GM19240 (cell line): Measurements from ENCODE around the gene IMPA2.

Experiments
- DNase-seq: peaks from one replicate; pipeline ENCODE4 v3.0.0; 2011; ENCODE audit warnings: low spot score; ENCODE audit not compliant: insufficient read length

Gene IMPA2

DNA sequence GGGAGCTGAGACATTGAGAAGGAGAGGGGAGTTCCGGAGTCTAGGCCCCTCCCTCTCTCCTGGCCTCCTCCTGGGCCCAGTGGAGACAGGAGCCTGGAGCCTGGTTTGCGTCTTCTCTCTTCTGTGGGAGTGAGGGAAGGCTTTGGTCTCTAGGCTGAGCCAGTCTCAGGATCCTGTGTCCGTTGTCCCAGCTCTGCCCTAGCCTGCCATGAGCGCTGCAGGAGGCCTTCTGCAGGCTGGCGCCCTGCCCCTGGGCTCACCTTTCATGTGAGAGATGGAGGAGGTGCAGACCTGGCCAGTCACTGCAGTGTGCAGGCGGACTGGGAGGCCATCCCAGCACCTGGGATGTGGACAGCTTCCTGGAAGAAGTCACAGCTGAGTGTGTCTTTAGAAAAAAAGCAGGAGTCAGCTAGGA is 8.7 kb downstream of the IMPA2 start:
- DNase-seq, result no peak

DNA sequence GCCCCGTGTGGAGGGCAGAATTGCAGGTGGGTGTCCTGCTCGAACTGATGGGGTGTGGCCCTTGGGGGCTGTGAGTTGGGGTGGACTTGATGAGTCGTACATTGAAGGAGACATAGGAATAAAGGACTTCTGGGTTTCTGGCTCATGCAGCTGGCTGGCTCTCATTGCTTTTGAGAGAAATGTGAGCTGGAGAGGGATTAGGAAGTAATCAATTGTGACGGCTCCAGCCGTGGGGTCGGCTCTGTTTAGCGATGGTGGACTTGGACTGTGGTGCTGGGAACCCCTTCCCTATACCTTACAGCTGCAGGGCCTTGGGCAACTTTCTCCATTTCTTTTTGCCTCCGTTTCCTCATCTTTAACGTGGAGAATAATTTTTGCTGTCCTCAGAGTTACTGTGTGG is 9.2 kb downstream of the IMPA2 start:
- DNase-seq, result no peak

DNA sequence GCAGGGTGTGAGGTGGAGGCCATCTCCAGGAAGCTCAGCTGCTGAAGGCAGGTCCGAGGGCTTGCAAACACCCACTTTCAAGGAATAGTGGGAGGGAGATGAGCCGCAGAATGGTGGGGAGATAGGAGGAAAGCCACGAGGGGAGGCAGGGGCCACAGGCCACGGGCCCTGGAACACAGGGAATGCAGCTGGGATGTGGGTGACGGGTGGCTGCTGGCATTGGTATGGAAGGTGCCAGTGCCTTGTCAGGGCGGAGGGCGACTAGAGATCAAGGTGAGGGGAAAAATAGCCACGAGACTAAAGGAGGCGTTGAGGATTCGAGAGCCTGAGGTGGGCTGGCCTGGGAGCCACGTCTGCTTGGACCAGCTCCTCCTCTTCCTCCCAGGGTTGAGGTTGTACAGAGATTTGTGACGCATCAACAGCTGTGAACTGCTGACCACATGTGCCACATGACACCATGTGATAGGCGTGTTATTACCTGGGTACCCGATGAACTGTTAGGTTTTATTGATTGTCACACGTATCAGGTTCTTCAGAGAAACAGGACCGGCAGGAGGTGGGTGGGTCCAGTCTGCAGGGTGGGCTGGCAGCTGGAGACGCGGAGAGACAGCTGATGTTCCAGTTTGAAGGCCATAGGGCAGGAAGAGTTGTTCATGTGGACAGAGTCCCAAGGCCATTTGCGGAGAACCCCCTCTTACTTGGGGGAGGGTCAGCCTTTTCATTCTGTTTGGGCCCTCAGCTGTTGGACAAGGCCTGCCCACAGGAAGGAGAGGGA is 9.9 kb downstream of the IMPA2 start:
- no peak for DNase-seq

DNA sequence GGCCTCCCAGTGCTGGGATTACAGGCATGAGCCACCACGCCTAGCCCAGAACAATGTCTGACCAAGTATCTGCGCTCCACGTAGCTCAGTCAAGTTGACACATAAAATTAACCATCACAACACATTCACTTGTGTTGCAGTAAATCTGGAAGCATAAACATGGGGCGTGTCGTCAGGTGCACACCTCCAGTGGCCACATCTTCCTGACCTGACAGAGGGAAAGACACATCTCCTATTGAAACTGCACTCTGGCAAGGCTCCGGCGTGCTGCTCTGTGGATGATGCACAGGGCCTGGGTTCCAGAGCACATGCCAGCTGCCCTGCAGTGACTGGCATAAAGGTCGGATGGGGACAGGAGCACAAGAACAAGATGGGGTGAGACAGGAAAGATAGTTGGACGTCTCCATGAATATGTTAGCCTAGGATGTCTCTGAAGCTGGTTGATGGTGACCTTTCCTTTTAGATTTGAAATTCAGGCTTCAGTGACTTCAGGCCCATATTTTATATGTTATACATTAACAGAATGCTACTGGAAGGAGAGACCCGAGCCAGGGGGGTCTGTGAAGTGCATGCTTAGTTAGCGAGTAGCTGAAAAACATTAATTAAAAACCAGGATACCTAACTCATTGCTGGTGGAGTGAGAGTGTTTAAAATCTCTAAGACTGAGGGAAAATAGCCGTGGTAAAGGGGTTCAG is 10.9 kb downstream of the IMPA2 start:
- DNase-seq, result no peak

DNA sequence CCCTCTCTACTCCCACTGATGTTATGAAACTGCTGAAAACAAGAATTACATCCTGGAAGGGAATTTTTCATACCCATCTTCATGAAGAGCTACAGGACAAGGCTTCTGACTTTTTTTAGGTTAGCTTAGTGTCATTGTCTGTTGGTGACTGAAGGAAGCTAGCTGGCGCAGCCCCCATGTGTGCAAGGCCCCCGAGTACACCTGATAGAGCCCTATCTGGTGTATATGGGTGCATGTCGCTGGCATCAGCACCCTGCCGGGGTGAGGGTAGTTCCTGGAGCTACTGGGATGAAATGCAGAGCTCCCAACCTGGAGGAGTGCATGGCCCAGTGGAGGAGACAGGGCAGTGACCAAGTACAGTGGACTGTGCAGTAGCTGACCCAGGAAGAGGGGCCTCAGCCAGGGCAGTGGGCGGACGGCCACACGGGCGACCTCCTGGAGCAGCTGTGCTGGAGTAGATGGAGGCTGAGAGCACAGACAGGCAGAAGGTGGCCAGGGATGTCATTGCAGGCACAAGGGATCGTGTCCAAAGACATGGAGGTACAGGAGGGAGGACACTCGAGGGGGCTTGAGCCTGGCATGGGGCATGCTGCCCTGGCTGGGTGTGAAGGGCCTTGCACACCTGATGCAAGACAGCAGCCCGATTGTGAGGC is 12.1 kb downstream of the IMPA2 start:
- no peak for DNase-seq

DNA sequence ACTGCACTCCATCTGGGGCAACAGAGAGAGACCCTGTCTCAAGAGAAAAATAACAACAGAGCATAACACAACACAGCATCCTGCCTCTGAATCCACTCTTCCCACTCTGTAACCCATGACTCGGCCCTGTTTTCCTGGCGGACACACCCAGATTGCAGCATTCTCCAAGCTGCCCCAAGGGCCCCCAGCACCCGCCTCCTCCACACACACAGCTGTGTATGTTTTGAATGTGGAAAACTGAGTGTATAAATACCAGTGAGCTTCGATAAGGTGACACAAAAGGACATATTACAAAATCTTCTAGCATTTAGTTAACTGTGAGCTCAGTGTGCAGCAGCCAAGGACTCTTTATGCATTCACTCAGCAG is 13.0 kb downstream of the IMPA2 start:
- DNase-seq, result no peak

DNA sequence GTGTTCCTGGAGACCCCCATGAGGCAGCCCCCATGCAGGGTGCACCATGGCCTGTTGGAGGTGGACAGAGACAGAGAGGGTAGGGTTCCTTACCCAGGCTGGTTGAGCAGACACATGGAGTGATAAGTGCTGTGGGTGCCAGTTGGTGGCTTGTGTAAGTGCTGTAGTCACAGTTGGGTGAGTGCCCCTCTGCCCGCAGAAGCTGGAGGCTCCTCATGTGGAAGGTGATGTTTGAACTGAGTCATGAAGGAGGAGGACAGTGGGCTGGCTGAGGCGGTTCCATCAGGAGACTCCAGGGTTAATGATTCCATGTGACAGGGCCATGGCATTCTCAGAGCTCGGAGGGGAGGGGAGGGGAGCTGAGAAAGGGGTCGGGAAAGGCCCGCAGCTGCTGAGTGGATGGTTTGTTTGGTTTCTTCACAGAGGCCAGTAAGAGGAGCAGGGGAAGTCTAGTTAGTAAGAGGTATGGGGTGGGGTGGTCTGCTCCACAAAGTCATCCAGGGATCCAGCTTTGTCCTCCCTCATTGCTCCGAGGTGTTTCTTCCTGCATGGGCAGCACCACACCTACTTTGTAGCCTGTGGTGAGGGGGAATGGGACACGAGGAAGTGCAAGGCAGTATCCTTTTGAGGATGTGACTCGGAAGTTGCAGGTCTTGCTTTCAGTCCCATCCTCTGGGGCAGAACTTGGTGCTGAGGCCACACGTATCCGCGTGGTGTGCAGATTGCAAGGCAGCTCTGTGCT is 13.6 kb downstream of the IMPA2 start:
- no peak for DNase-seq

DNA sequence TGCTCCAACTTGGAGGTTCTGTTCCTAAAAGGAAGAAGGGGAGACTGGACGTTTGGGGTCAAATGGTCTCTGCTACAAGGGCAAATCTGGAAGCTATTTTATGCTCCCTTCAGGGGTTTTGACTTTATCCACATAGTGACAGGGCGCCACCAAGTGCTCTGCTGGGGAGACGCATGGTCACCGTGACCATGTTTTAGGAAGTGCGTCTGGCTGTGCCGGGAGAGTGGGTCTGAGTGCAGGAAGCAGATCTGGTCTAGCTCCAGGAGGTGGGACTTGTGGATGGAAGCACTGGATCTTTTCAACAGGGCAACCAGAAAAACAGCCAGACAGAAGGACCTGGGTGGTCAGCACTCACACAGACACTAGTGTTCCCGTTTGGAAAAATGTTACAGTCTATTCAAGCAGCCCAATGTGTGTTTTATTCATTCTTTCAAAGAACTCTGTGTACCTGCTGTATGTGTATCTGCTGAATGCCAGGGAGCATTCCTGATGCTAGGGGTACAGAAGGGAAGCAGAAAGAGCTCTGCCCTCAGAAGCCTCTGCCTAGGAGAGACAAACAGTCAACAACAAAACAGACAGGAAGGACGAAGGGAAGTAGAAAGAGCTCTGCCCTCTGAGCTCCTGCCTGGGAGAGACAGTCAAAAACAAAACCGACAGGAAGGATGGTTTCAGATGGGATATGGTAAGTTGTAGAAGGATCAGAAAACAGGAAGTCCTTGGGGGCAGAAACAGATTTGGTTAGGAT is 14.3 kb downstream of the IMPA2 start:
- DNase-seq, result peak; percentile 64

DNA sequence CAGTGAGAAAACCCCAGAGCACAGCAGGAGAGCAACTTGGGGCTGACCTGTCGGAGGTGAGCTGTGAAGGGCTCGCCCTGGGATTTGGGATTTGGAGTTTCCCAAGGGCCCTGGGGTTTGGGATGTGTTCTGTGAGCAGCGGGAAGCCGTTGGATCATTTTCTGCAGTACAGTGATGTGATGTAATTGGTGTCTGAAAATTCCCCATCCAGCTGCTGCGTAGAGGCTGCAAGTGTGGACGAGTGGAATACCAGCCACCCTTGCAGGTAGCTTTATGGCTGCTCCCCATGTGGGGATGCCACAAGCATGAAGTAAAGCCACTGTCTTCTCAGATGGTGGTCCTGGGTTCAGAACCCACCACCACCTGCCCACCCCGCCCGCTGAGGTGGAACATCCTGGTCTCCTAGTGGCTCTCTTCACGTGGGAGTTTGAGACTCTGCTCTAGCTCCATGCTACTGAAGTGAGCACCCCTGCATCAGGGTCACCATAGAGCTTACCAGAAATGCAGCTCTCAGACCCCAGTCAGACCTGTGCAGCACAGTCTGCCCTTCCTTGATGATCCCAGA is 15.0 kb downstream of the IMPA2 start:
- no peak for DNase-seq

DNA sequence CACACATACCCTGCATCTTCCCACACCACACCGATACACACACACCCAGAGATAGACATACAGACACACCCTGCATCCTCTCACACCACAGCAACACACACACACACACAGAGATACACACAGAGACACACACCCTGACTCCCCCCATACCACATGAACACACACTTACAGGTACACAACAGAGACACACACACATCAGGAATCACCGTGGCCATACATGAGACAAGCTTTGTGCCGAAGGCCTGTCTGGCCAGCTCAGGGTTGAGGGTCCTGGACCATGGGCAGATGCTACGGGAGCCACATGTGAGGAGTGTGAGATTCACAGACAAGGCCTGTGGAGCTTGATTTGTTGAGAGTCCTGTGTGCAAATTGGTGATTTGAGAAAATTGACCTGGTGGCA is 15.6 kb downstream of the IMPA2 start:
- no peak for DNase-seq

DNA sequence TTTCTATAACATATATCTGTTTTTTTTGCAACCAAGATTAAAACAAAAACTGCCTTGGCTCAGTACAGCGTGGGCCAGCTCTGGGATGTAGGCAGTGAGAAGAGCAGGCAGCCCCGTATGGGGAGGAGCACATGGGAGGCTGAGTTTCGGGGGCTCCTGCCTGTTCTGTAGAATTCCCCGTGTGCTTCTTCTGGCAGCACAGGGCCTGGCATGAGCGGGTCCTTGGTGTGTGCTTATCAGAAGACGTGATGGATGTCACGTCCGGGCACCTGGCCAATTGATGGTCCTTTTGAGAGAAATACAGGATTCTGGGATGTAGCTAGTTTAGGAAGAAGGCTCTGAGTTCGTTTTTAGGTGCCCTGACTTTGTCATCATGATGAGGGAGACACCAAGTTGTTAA is 16.2 kb downstream of the IMPA2 start:
- no peak for DNase-seq

DNA sequence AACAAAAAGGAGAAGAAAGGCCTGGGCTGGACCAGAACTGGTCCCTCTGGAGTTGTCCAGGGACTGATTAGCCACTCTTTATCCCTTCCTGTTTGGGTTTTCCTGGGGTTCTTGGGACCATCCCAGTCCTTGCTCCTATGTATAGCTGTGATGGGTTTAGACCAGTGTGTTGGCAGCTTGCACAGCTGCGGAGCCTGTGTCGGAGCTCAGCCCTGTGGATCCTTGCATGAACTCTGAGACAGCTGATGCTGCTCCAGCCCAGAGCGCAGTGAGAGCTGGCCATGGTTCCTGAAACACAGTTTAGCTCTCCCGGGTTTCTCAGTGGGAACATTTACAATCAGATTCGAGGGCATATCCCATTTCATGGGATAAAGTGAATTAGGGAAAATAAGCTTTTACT is 16.9 kb downstream of the IMPA2 start:
- DNase-seq, result no peak

DNA sequence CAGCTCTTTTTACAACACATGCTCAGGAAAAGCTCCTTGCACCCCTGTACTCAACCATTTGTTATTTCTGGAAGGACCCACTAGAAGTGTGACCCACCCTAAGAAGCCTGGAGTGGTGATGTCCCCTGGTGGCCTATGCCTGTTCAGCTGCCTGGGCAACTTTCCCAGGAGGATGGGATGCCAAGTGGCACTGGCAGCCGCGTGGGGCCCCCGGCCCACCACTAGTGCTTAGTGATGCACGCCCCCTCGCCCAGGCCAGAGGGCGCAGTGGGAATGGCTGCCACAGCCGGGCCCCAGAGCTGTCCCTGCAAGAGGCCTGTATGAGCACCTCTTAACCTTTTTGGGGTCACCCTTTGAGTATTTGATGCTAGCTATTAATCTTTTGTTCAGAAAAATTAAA is 18.1 kb downstream of the IMPA2 start:
- no peak for DNase-seq

DNA sequence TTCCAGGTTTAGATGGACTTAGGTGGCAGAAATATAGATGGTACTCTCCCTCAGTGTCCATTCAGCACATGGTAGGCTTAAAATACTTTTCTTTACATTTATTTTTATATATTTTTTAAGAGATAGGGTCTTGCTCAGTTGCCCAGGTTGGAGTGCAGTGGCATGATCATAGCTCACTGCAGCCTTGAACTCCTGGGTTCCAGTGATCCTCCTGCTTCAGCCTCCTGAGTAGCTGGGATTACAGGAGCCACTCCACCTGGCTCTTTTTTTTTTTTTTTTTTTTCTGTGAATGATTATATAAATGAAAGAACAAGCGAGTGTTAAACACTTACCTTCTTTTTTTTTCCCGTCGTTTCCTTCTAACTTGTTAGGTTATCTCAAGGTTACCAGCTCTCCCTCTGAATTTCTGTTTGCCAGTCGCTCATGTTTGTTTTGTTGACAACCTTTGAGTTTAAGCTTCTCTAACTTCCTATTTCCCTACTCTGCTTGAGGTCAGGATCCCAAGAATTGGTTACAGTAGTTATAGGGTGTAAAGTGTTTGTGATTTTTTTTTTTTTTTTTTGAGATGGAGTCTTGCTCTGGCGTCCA is 18.9 kb downstream of the IMPA2 start:
- no peak for DNase-seq

DNA sequence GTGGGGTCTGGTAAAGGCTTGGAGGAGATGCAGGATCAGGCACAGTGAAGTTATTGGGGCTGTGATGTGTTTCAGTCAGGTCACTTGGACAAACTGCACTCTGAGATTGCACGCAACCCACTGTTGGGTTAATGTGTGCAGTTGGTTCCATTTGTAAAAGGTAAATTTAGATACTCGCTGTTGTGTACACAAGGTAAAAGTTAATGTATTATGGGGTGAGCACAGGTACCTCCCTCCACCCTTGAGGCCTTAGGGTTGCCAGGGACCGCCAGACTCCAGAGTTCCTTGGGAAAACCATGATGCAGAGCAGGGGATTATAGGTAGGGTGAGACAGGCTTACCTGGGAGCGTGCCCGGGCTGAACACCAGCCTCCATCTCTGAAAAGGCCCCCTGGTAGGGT is 20.1 kb downstream of the IMPA2 start:
- DNase-seq, result no peak

DNA sequence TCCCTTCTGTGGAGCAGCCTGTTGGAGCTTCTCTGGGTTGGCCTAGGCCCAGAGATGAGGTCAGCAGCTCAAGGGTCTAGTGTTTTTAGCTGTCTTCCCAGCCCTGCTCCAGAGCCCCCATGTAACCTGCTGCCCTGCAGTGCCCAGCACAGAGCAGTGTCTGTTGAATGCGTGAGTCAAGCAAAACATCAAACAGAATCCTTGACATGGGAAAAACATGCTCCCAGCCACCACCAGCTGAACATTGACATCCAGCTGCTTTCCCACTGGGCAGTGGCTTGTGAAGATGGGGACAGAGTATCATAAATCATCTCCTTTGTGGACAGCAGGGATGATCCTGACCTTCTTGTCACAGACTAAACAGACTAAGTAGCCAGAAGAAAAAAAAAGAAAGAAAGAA is 22.6 kb downstream of the IMPA2 start:
- DNase-seq, result no peak

DNA sequence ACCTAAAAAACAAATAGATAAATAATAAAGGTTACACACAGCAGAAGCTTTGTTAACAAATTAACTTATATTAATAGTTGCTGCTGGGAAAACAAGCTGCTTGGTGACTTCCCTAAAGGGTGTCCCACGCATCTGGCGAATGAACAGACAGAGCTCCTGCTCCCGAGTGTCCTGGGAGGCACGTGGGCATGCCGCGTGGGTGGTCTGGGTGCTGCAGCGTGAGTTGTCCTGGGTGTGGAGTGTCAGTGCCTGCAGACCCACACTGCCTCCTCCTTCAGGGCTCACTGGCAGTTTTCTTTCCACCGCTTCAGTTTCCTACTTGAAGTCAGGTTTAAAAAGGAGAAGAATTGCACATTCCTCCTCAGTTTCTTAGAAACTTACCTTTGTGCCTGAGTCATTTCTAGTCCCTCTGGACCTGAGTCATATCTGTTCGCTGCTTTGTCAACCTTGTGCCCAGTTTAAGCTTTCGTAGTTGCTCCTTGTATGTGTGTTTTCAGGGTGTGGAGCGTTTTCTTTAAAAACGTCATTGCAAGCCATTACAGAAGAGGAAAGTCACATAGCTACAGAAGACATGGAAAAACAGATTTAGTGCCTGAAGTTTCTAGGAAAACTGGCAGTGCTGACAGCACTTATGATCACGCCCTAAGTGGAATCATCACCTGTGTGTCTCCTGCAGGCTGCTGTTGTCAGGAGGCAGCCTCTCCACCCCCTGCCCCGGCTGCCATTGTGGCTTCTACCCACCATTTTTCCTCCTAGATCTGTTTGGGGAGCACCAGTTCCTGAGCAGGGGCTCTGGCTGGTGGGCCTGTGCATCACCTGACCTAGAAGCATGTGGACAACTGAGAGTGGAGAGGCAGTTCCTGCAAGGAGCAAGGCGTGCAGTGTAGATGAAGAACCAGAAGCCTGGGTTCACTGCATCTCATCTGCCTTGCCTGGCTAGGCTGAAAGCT is 24.5 kb downstream of the IMPA2 start:
- no peak for DNase-seq

DNA sequence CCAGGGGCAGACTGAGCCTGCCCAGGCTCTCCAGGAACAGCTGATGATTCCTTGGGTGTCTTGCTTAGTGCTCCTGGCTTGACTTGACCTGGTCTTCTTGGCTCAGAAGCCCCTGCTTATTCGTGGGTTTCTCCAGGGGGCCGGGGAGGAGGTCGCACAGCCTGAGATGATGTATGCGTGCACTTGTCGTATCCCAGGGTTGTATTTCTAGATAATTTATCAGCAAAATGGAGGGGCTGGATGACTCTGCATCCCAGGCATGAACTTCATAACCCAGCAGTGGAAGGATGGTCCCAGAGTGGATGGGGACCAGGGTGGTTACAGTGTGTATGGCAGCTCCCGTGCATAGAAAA is 25.2 kb downstream of the IMPA2 start:
- no peak for DNase-seq

DNA sequence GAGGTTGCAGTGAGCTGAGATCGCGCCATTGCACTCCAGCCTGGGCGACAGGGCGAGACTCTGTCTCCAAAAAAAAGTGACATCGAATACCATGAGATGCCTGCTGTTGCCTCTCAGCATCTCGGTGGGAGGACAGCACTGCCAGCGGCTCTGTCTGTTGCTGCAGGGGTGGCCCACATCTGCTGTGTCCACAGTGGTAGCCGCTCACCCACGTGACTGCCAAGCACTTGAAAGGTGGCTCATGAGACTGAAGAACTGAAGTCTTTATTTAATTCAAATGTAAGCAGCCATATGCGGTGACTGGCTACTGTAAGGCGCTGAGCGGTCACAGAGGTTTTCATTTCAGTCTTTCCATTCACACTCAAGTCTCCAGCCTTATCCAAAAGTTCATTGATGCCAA is 25.8 kb downstream of the IMPA2 start:
- DNase-seq, result no peak
